ENCODE results near the gene COL6A5.

GRCh38 chr3:130490241-130490640, 144.8 kb downstream of the COL6A5 start:
- TF ChIP-seq CTCF (IDR thresholded peaks at IDR 0.05 in 2 of 3, conservative IDR thresholded peaks at IDR 0.05 in 1 of 3; ENCODE audit: borderline replicate concordance in 1 of 3, insufficient read depth in 1 of 3, low read depth in 2 of 3, low read length in 2 of 3) (no peak), ATF3 (IDR thresholded peaks at IDR 0.05) (no peak), MAX (IDR thresholded peaks at IDR 0.05) (no peak), YY1 (IDR thresholded peaks at IDR 0.05; ENCODE audit: extremely low read depth, insufficient replicate concordance, low read depth, low read length) (no peak), SIN3A (IDR thresholded peaks at IDR 0.05; ENCODE audit: low read depth) (no peak), ELF1 (IDR thresholded peaks at IDR 0.05; ENCODE audit: borderline replicate concordance, low read depth) (no peak), EZH2 (IDR thresholded peaks at IDR 0.05) (no peak), CBX3 (IDR thresholded peaks at IDR 0.05; ENCODE audit: low read depth) (no peak), TCF7L2 (IDR thresholded peaks at IDR 0.05; ENCODE audit: borderline replicate concordance, extremely low read depth, insufficient read depth, insufficient read length) (no peak), POLR2A (IDR thresholded peaks at IDR 0.05; ENCODE audit: borderline replicate concordance, extremely low read depth, insufficient read depth, insufficient read length) (no peak), POLR2AphosphoS5 (IDR thresholded peaks at IDR 0.05; ENCODE audit: low read depth, low read length) (no peak)
